ENCODE data around the gene WDR81. TPM values are rescaled to one million over a fixed set of nuclear protein-coding genes. Genes with fewer than 3 reads are reported as not detected.
A peak's percentile ranks its signal among the peaks of the same experiment; 100 is the strongest.

The WDR81 gene
- total RNA-seq, 2 donors from 2014 or later, result 13.4 to 17.9 TPM

GRCh38 chr17:1716076-1716911, 8.2 kb upstream of the WDR81 start:
- Mint-ChIP-seq H3K4me1 (peaks cover 17% of the 10 kb centered on the region), H3K9me3 (no peaks in the 10 kb centered on the region), H3K27ac (peak overlapping the region; percentile 99), H3K4me3 (peak overlapping the region; percentile 84), H3K36me3 (ENCODE audit: low read depth) (peaks cover 15% of the 10 kb centered on the region), H3K27me3 (ENCODE audit: insufficient read depth) (no peaks in the 10 kb centered on the region)
- peak; percentile 100 for DNase-seq
- peak overlapping the region; percentile 93 for H3K4me3 ChIP-seq (ENCODE audit: low read length)
- H3K27me3 ChIP-seq (ENCODE audit: control insufficient read depth, insufficient read depth, low read length, poor library complexity, severe bottlenecking), result no peaks in the 10 kb centered on the region
- peaks cover 25% of the 10 kb centered on the region for H3K36me3 ChIP-seq (ENCODE audit: control insufficient read depth, insufficient read depth, low read length)
- peaks cover 15% of the 10 kb centered on the region for H3K4me1 ChIP-seq (ENCODE audit: control insufficient read depth, insufficient read depth, low read length)
- 0% methylated on average over 31 to 70 of the region's 70 CpGs for WGBS, 2 experiments (ENCODE audit: insufficient coverage in 1 of 2, insufficient read length in 1 of 2)
- H3K27ac ChIP-seq (ENCODE audit: low read depth, low read length), result peak overlapping the region; percentile 98
- peak overlapping the region; percentile 98 for H3K9ac ChIP-seq (ENCODE audit: extremely low read depth, low read length, poor library complexity, severe bottlenecking)
- no peaks in the 10 kb centered on the region for H3K9me3 ChIP-seq (ENCODE audit: control insufficient read depth, low read length)
- TF ChIP-seq CTCF (conservative IDR thresholded peaks at IDR 0.05), result no peak

GRCh38 chr17:1716912-1717695, 7.4 kb upstream of the WDR81 start:
- Mint-ChIP-seq H3K4me1 (peaks cover 17% of the 10 kb centered on the region), H3K27me3 (ENCODE audit: insufficient read depth) (no peaks in the 10 kb centered on the region), H3K9me3 (no peaks in the 10 kb centered on the region), H3K4me3 (peak overlapping the region; percentile 84), H3K36me3 (ENCODE audit: low read depth) (peaks cover 10% of the 10 kb centered on the region), H3K27ac (peak overlapping the region; percentile 99)
- WGBS, 2 experiments (ENCODE audit: insufficient coverage in 1 of 2, insufficient read length in 1 of 2), result 0% methylated on average over 2 to 13 of the region's 13 CpGs
- Histone ChIP-seq H3K36me3 (ENCODE audit: control insufficient read depth, insufficient read depth, low read length) (peaks cover 20% of the 10 kb centered on the region), H3K27ac (ENCODE audit: low read depth, low read length) (peak overlapping the region; percentile 98), H3K9ac (ENCODE audit: extremely low read depth, low read length, poor library complexity, severe bottlenecking) (peak overlapping the region; percentile 98), H3K4me1 (ENCODE audit: control insufficient read depth, insufficient read depth, low read length) (peaks cover 15% of the 10 kb centered on the region), H3K9me3 (ENCODE audit: control insufficient read depth, low read length) (no peaks in the 10 kb centered on the region), H3K27me3 (ENCODE audit: control insufficient read depth, insufficient read depth, low read length, poor library complexity, severe bottlenecking) (no peaks in the 10 kb centered on the region), H3K4me3 (ENCODE audit: low read length) (peak overlapping the region; percentile 93)
- TF ChIP-seq CTCF (conservative IDR thresholded peaks at IDR 0.05), result no peak
- DNase-seq, result peak; percentile 100

GRCh38 chr17:1718362-1719165, 5.9 kb upstream of the WDR81 start:
- Mint-ChIP-seq H3K27ac (peak overlapping the region; percentile 99), H3K27me3 (ENCODE audit: insufficient read depth) (no peaks in the 10 kb centered on the region), H3K36me3 (ENCODE audit: low read depth) (peaks cover 2% of the 10 kb centered on the region), H3K4me1 (peaks cover 16% of the 10 kb centered on the region), H3K4me3 (peak overlapping the region; percentile 84), H3K9me3 (no peaks in the 10 kb centered on the region)
- H3K27me3 ChIP-seq (ENCODE audit: control insufficient read depth, insufficient read depth, low read length, poor library complexity, severe bottlenecking), result no peaks in the 10 kb centered on the region
- H3K27ac ChIP-seq (ENCODE audit: low read depth, low read length), result no peak overlapping the region
- peaks cover 5% of the 10 kb centered on the region for H3K36me3 ChIP-seq (ENCODE audit: control insufficient read depth, insufficient read depth, low read length)
- WGBS, 2 experiments (ENCODE audit: insufficient coverage in 1 of 2, insufficient read length in 1 of 2), result 89 to 92% methylated on average over 15 to 19 of the region's 19 CpGs
- no peak overlapping the region for H3K4me3 ChIP-seq (ENCODE audit: low read length)
- peaks cover 10% of the 10 kb centered on the region for H3K4me1 ChIP-seq (ENCODE audit: control insufficient read depth, insufficient read depth, low read length)
- no peaks in the 10 kb centered on the region for H3K9me3 ChIP-seq (ENCODE audit: control insufficient read depth, low read length)
- peak; percentile 43 for DNase-seq
- no peak overlapping the region for H3K9ac ChIP-seq (ENCODE audit: extremely low read depth, low read length, poor library complexity, severe bottlenecking)
- no peak for TF ChIP-seq CTCF (conservative IDR thresholded peaks at IDR 0.05)
